ENCODE data around the gene GALNS.
"Not testable (repeated sequence)": the region's sequence is repeated elsewhere in the genome, so short reads cannot be mapped to it uniquely, and the experiment has no call there.

GALNS gene

DNA sequence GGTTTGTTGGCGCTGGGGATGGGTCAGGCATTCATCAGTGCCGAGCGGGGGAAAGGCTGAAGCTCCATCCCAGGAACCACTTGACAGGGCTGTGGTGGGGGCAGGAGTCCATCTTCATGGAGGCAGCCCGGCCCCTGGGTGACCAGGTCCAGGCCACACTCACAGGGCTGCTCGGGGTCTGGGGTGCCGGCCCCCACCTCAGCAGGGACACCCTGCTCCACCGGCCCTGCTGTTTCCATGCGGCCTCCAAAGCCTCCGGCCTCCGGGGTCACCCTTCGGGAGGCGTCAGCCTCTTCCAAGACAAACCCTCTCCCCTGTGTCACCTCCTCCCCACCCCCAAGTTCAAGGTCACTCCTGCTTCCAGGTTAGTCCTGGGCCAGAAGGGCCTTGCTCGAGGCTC is 22.1 kb downstream of the GALNS start:
- DNase-seq: no peak

- no peak for DNase-seq
Observed at GRCh38 chr16:88833086-88833485, 23.7 kb downstream of the GALNS start.

DNA sequence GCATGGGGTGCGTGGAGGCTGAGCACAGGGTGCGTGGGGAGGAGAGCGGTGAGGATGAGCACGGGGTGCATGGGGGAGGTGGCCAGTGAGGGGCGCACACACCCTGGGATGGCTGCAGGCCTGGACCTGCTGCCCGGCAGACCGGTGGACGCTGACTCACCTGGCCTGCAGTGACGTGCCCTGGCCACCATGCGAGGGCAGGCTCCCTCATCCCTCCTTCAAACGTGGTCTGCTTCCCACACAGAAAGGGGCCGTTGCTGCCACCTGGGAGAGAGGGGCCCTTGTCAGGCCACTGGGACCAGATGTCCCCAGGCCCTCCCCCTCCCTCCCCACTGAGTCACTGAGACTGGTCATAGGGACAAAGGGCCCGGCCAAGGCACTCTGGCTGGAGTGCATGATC is 24.9 kb downstream of the GALNS start:
- no peak for DNase-seq

GRCh38 chr16:88830783-88831182 is 26.0 kb downstream of the GALNS start:
- no peak for DNase-seq

- DNase-seq: no peak
Observed at GRCh38 chr16:88830258-88830657, 26.5 kb downstream of the GALNS start.

GRCh38 chr16:88828711-88829110 is 28.0 kb downstream of the GALNS start:
- no peak for DNase-seq

GRCh38 chr16:88827727-88828126 is 29.0 kb downstream of the GALNS start:
- no peak for DNase-seq

- DNase-seq: no peak
Observed at GRCh38 chr16:88826070-88826840, 30.5 kb downstream of the GALNS start.

- no peak for DNase-seq
Observed at GRCh38 chr16:88825146-88825545, 31.6 kb downstream of the GALNS start.

DNA sequence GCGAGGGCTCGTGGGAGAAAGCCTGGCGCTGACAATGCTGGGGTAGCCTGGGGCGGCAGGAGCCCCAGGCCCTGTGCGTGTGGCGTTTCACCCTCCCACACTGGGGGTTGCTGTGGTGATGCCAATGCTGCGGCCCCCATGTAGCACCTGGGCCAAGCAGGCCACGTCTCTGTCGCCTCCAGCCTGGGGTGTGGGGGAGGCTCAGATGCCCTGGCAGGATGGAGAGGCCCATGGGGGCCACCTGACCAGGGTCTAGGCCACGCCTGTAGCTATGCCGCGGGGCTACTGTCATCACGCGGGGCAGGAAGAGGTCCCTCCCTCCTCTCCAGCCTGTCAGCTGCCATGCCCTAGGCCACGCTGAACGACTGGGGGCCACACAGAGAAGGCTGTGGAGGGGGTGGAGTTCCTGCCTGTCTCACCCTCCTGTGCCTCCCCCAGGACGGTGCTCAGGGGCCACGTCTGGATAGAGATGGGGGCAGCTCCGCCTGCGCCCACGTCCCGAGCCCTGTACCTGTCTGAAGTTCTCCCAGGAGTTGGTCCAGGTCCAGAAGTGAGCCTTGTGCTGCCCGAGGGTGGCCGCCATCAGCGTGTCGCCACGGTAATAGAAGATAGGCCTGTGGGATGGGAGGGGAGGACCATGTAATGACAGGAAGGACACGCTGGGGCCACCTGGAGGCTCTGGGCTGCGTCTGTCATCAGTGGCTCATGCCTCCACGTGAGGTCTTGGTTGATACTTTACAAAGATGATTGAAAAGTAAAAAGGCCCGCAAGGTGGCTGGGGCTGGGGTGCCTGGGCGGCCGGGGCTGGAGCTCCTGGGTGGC is 32.3 kb downstream of the GALNS start:
- no peak for DNase-seq

DNA sequence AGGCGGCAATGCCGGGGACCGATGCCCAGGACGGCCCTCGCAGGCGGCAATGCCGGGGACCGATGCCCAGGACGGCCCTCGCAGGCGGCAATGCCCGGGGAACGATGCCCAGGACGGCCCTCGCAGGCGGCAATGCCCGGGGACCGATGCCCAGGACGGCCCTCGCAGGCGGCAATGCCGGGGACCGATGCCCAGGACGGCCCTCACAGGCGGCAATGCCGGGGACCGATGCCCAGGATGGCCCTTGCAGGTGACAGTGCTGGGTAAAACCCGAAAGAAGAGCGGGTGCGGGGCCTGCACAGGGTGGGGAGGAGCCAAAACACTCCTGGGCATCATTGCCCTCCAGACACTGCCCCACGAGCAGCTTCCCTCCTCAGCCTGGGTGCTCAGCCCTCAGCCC is 33.1 kb downstream of the GALNS start:
- not testable (repeated sequence) for DNase-seq

DNA sequence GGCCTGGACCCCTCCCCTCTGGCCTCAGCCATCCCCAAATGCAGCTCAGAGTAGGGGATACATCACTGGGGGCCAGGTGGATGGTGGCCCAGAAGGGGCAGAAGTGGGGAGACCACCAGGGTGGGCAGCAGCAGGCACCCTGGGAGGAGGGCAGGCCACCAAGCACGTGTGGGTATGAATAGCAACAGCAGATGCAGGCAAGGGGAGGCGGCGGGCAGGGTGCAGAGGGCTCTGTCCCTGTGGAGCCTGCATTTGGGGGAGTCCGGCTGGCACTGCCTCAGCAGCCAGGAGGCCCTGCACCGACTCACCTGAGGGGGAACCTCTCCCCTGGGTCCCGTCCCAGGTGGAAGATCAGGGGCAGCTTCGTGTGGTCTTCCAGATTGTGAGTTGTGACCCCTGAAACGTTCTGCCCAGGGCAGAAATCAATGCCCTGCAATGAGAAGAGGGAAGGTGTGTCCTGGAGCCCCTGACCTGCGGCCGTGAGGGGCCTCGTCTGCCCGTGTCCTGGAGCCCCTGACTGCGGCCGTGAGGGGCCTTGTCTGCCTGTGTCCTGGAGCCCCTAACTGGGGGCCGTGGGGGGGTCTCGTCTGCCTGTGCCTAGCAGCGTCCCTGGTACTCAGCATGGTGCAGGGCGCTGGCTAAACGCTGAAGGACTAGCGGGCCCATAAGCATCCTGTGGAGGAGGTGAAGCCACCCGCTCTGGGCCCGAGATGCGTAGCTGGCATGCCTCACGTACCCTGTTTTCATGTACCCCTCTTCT is 34.3 kb downstream of the GALNS start:
- no peak for DNase-seq

DNA sequence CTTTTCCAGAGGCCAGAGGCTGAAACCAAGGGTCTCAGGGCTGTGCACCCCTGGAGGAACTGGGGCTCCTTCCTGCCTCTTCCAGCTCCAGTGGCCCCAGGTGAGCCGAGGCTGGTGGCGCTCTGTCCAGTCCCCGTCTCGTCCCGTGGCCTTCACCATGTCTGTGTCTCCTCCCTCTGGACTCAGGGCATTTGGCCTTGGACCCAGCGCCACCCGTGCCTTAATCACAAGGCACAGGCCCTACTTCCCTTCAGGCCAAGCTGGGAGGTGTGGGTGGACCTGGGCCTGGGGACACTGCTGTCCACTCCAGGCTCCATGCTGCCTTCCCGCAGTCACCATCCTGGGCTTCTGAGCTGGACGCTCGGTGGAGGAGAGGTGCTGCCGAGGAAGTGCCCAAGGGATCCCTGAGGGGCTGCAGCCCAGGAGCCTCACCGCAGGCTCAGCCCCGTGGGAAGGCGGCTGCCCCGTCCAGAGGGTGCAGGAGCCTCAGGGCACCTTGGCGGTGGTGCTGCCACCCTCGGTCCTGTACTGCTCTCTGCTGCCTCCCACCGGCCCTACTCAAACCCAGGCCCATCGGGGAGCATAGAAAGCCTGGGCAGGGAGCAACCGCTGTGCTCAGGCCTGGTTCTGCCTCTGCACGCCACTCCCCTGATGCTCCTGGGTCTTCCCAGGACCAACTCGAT is 35.4 kb downstream of the GALNS start:
- DNase-seq: no peak

- DNase-seq: no peak
Observed at GRCh38 chr16:88820385-88821025, 36.2 kb downstream of the GALNS start.

DNA sequence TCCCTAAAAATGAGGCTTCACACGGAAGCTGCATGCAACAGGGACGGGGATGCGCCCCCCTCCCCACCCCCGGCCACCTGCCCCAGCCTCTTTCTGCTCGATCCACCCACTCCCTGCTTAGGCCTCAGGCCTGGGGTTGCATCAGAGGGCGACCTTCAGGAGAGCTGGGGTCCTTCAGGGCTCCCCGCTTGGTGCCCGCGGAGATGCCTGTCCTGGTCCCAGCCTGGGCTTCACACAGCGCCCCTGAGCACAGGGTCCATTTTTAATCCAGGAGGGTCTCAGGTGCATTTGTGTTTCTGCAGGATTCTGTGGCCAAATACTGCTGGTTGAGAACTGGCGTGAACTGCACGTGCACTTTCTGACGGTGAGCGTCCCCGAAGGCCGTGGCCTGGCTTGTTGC is 37.6 kb downstream of the GALNS start:
- DNase-seq: no peak

DNA sequence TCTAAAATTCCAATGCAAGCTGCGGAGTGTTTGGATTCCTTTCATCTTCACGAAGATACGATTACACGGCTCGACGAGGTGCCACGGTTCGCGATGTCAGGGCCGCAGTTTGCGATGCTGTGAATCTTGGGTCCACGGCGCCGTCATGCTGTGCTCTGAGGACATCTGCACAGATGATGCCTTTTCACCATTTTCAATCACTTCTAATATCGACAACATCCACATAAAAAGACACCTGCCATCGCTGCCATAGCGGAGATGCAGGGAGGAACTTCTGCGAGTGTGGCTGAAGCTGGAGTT is 38.2 kb downstream of the GALNS start:
- no peak for DNase-seq

GRCh38 chr16:88817785-88818574 is 38.8 kb downstream of the GALNS start:
- DNase-seq: no peak

- no peak for DNase-seq
Observed at GRCh38 chr16:88816736-88817535, 39.8 kb downstream of the GALNS start.

- DNase-seq: peak; percentile 42 to 52
Observed at GRCh38 chr16:88815901-88816589, 40.7 kb downstream of the GALNS start.

- no peak for DNase-seq
Observed at GRCh38 chr16:88815227-88815626, 41.5 kb downstream of the GALNS start.

Data from activated CD4-positive, alpha-beta T cell treated with anti-CD3 and anti-CD28 coated beads for 4 hours (primary cell).